Measurements from ENCODE around the gene ACMSD. TPM values are rescaled to one million over a fixed set of nuclear protein-coding genes. Genes with fewer than 3 reads are reported as not detected.

The ACMSD gene
- total RNA-seq, 1 donor from 2014 or later: not detected

- no peak for TF ChIP-seq CTCF (IDR thresholded peaks at IDR 0.05; ENCODE audit: partially characterized antibody, unreplicated experiment)
Observed at GRCh38 chr2:134836986-134837385, 1.4 kb upstream of the ACMSD start.

GRCh38 chr2:134839649-134840048 is 1.2 kb downstream of the ACMSD start:
- no peak for DNase-seq
- Mint-ChIP-seq H3K27me3 (ENCODE audit: unreplicated experiment) (no peaks in the 10 kb centered on the region), H3K36me3 (ENCODE audit: unreplicated experiment) (peaks cover 14% of the 10 kb centered on the region), H3K27ac (ENCODE audit: unreplicated experiment) (no peak overlapping the region), H3K9me3 (ENCODE audit: unreplicated experiment) (no peaks in the 10 kb centered on the region), H3K4me1 (ENCODE audit: low read depth, unreplicated experiment) (no peaks in the 10 kb centered on the region), H3K4me3 (ENCODE audit: unreplicated experiment) (no peak overlapping the region)
- no peak for TF ChIP-seq CTCF (IDR thresholded peaks at IDR 0.05; ENCODE audit: partially characterized antibody, unreplicated experiment)

More at GRCh38 chr2:134836986-134837385, 1.4 kb upstream of the ACMSD start:
- no peak for DNase-seq
- Mint-ChIP-seq H3K4me3 (ENCODE audit: unreplicated experiment) (no peak overlapping the region), H3K36me3 (ENCODE audit: unreplicated experiment) (peaks cover 18% of the 10 kb centered on the region), H3K27me3 (ENCODE audit: unreplicated experiment) (no peaks in the 10 kb centered on the region), H3K27ac (ENCODE audit: unreplicated experiment) (no peak overlapping the region), H3K9me3 (ENCODE audit: unreplicated experiment) (no peaks in the 10 kb centered on the region), H3K4me1 (ENCODE audit: low read depth, unreplicated experiment) (no peaks in the 10 kb centered on the region)

- Mint-ChIP-seq H3K36me3 (ENCODE audit: unreplicated experiment) (no peaks in the 10 kb centered on the region), H3K27me3 (ENCODE audit: unreplicated experiment) (no peaks in the 10 kb centered on the region), H3K4me1 (ENCODE audit: low read depth, unreplicated experiment) (no peaks in the 10 kb centered on the region), H3K9me3 (ENCODE audit: unreplicated experiment) (peaks cover 2% of the 10 kb centered on the region), H3K4me3 (ENCODE audit: unreplicated experiment) (no peak overlapping the region), H3K27ac (ENCODE audit: unreplicated experiment) (no peak overlapping the region)
- no peak for TF ChIP-seq CTCF (IDR thresholded peaks at IDR 0.05; ENCODE audit: partially characterized antibody, unreplicated experiment)
- DNase-seq: no peak
Observed at GRCh38 chr2:134842930-134843490, 4.6 kb downstream of the ACMSD start.

GRCh38 chr2:134843968-134844367 is 5.6 kb downstream of the ACMSD start:
- Mint-ChIP-seq H3K4me3 (ENCODE audit: unreplicated experiment) (no peak overlapping the region), H3K36me3 (ENCODE audit: unreplicated experiment) (no peaks in the 10 kb centered on the region), H3K9me3 (ENCODE audit: unreplicated experiment) (peaks cover 2% of the 10 kb centered on the region), H3K27ac (ENCODE audit: unreplicated experiment) (no peak overlapping the region), H3K4me1 (ENCODE audit: low read depth, unreplicated experiment) (no peaks in the 10 kb centered on the region), H3K27me3 (ENCODE audit: unreplicated experiment) (no peaks in the 10 kb centered on the region)
- TF ChIP-seq CTCF (IDR thresholded peaks at IDR 0.05; ENCODE audit: partially characterized antibody, unreplicated experiment): no peak
- no peak for DNase-seq

- no peak for DNase-seq
- Mint-ChIP-seq H3K27ac (ENCODE audit: unreplicated experiment) (no peak overlapping the region), H3K9me3 (ENCODE audit: unreplicated experiment) (peaks cover 2% of the 10 kb centered on the region), H3K27me3 (ENCODE audit: unreplicated experiment) (no peaks in the 10 kb centered on the region), H3K36me3 (ENCODE audit: unreplicated experiment) (no peaks in the 10 kb centered on the region), H3K4me3 (ENCODE audit: unreplicated experiment) (no peak overlapping the region), H3K4me1 (ENCODE audit: low read depth, unreplicated experiment) (no peaks in the 10 kb centered on the region)
- no peak for TF ChIP-seq CTCF (IDR thresholded peaks at IDR 0.05; ENCODE audit: partially characterized antibody, unreplicated experiment)
Observed at GRCh38 chr2:134845028-134845427, 6.6 kb downstream of the ACMSD start.

All from glutamatergic neuron (in vitro differentiated cells).